ENCODE results near the gene ZNF248.

- no peak for TF ChIP-seq PML (IDR thresholded peaks at IDR 0.05; ENCODE audit: low read length)
- TF ChIP-seq, protein P1, sequence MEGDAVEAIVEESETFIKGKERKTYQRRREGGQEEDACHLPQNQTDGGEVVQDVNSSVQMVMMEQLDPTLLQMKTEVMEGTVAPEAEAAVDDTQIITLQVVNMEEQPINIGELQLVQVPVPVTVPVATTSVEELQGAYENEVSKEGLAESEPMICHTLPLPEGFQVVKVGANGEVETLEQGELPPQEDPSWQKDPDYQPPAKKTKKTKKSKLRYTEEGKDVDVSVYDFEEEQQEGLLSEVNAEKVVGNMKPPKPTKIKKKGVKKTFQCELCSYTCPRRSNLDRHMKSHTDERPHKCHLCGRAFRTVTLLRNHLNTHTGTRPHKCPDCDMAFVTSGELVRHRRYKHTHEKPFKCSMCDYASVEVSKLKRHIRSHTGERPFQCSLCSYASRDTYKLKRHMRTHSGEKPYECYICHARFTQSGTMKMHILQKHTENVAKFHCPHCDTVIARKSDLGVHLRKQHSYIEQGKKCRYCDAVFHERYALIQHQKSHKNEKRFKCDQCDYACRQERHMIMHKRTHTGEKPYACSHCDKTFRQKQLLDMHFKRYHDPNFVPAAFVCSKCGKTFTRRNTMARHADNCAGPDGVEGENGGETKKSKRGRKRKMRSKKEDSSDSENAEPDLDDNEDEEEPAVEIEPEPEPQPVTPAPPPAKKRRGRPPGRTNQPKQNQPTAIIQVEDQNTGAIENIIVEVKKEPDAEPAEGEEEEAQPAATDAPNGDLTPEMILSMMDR (IDR thresholded peaks at IDR 0.05 in 2 of 3, conservative IDR thresholded peaks at IDR 0.05 in 1 of 3; ENCODE audit: insufficient read depth in 2 of 3, low read depth in 1 of 3, low read length in 3 of 3): no peak
- TF ChIP-seq ZNF217 (CRISPR knock-in tag; IDR thresholded peaks at IDR 0.05): no peak
- no peak for TF ChIP-seq HMG20B (CRISPR knock-in tag; IDR thresholded peaks at IDR 0.05)
- TF ChIP-seq, protein P2, sequence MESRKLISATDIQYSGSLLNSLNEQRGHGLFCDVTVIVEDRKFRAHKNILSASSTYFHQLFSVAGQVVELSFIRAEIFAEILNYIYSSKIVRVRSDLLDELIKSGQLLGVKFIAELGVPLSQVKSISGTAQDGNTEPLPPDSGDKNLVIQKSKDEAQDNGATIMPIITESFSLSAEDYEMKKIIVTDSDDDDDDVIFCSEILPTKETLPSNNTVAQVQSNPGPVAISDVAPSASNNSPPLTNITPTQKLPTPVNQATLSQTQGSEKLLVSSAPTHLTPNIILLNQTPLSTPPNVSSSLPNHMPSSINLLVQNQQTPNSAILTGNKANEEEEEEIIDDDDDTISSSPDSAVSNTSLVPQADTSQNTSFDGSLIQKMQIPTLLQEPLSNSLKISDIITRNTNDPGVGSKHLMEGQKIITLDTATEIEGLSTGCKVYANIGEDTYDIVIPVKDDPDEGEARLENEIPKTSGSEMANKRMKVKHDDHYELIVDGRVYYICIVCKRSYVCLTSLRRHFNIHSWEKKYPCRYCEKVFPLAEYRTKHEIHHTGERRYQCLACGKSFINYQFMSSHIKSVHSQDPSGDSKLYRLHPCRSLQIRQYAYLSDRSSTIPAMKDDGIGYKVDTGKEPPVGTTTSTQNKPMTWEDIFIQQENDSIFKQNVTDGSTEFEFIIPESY (CRISPR knock-in tag; IDR thresholded peaks at IDR 0.05): no peak
- TF ChIP-seq GATA2 (CRISPR knock-in tag; IDR thresholded peaks at IDR 0.05): no peak
- TF ChIP-seq EZH2 (IDR thresholded peaks at IDR 0.05; ENCODE audit: borderline replicate concordance, low read depth, low read length): no peak
- no peak for TF ChIP-seq MTA2 (IDR thresholded peaks at IDR 0.05; ENCODE audit: low read depth)
- TF ChIP-seq ZNF174 (CRISPR knock-in tag; IDR thresholded peaks at IDR 0.05): no peak
- no peak for TF ChIP-seq ZNF232 (CRISPR knock-in tag; IDR thresholded peaks at IDR 0.05)
Observed at GRCh38 chr10:37760817-37761216, 96.6 kb downstream of the ZNF248 start.
